ENCODE measurements around the gene PAOX.
"Not testable (repeated sequence)": the region's sequence is repeated elsewhere in the genome, so short reads cannot be mapped to it uniquely, and the experiment has no call there.

The PAOX gene

GRCh38 chr10:133411523-133412380 lies 32.7 kb downstream of the PAOX start:
- no peak for DNase-seq

DNA sequence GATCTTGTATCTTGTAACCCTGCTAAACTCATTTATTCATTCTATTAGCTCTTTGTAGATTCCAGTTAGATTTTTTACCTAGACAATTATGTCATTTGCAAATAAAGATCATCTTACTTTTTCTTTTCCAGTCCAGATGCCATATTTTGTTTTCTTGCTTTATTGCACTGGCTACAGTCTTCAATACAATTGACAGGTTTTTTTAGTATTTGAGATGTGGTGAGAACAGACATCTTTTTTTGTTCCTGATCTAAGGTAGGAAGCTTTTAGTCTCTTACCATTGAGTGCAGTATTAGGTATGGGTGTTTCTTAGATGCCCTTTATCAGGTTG lies 33.3 kb downstream of the PAOX start:
- no peak for DNase-seq

GRCh38 chr10:133414401-133414800 lies 35.3 kb downstream of the PAOX start:
- not testable (repeated sequence) for DNase-seq

- no peak for DNase-seq
These were observed 36.7 kb downstream of the PAOX start for GRCh38 chr10:133415752-133416151.

DNA sequence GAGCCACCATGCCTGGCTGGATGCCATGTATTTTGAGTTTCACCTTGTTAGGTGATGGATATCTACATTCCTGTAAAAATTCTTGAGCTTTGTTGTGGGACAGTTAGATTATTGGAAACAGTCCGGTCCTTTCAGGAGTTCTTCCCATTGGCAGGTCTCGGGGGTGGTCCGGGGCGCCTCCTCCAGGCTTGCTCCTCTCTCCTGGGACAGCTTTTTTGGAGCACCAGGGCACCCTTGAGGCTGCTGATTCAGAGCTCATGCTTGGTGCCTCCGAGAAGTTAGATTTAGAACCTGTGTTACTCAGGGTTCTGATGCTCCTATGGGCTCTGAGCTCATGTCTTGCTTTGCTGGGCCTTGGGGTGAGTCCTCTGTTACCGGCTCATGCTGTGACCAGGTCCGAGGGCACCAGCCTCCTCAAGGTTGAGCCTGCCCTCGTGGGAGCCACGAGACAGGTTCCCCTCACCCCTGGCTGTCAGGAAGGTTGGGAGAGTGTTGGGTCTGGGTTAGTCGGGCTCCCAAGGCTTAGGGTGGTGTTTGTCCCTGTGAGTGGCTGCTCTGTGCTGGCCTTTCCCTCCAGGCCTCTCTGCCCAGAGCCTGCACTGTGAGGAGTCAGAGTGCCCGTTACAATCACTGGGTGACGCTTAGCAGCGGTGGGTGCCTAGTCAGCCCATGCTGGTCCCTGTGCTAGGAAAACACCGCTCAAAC lies 39.4 kb downstream of the PAOX start:
- no peak for DNase-seq

DNA sequence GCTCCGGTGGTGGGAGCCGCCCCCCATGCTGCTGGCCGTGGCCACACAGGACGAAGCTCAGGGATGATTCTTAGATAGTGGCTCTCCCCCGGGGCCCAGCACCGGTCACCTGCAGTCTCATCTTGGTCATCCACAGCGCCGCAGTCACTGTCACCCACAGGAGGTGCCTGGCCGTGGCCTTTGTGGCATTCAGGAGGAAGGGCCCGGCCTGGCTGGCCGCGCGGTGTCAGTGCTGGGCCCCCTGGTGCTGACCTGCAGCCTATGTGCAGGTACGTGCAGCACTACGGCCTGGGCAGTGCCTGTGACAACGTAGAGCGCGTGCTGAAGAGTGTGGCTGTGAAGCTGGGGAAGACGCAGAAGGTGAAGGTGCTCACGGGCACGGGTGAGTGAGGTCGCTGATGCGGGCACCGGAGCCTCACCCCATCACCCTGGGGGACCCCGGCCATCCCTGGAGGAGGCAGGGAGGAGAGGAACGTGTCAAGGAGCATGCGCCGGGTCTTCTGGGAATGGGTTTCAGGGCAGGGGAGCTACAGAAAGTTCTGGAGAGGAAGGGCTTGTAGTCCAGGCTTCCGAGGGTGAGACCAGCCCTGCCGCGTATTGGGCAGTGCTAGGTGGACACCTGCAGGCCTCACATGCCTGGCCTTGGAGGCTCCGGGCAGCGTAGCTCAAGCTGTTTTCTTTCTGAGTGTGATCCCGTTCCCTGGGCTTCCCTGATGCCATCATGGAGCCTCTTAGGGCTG lies 40.3 kb downstream of the PAOX start:
- DNase-seq: no peak

GRCh38 chr10:133420028-133420427 lies 41.0 kb downstream of the PAOX start:
- DNase-seq: no peak

DNA sequence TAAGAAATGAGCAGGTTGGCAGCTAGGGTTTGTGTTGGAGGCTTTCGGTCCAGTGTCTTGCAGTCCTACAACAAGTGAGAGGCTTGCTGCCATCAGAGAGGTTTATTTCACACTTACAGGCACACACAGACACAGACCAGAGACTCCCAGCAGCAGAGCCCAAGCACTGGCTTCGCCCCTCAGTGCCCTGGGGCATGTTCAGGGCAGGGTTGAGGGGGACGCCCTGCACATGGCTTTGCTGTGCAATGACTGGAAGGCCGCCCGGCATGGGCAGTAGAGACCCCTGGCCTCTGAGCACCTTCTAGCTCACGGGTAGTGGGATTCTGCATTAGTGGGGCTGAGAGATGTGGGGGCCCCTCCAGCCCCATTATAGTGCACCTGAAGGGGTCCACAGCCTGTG lies 41.5 kb downstream of the PAOX start:
- no peak for DNase-seq

DNA sequence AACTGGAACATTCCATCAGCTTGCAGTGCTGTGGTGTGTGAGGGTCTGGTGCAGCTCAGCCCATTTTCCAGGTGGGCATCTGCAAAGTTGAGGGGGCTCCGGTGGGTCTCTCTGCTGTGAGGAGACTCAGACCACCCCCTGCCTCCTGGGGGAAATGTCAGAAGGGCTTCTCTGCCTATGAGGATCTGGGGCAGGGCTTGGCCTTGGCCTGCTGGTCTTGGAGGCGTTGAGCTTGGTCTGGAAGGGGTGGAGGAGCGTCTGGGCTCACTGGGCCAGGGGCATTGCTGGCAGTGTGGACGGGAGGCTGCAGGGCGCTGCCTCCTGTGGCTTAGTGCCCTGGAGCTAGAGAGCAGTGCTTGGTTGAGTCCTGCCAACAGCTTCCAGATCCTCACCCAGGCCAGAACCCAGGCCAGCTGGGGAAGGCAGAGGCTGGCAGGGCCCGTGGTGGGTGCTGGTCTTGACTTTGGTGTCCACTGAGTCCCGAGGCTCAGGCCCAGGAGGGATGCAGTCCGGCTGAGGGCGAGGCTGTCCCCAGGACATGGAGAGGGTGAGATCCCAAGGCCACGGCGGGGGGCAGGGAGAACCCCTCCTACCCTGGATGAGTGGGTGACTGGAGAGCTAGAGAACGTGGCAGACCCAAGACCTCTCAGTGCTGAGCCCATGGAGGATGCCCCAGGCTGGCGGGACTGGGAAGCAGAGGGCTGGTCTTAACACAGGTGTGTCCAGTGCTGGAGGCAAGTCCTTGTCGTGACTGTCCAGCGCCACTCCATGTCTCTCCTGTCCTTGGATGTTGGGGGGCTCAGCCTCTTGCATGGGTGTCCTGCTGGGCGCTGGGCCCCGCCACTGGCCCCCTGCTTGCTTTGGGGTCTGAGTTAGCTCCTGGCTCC lies 42.5 kb downstream of the PAOX start:
- DNase-seq: peak; percentile 48

DNA sequence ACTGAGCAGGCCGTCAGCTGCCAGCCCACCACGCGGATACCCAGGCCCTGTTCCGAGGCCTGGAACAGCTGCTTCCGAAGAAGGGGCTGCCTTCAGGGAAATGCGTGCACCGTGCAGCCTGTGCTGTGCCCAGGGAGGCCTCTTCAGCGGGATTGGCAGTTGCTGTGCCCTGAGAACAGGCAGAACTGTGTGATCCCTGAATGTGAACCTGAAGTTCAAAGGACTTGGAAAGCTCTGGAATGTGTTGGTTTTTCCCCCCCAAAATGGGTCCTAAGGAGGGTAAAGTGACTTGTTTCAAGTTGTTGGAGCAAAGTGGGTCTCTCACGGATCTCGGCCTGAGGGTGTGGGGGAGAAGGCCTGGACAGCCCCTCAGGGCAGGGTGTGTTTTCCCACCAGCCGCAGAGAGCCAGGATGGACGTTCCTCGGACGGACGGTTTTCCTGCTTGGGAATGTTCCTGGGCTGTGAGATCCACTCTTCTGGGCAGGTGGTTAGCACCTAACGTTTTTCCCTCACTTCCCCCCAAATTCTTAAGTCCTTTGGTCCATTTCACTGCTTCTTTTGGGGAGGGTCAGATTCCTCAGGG lies 43.3 kb downstream of the PAOX start:
- peak; percentile 54 for DNase-seq

DNA sequence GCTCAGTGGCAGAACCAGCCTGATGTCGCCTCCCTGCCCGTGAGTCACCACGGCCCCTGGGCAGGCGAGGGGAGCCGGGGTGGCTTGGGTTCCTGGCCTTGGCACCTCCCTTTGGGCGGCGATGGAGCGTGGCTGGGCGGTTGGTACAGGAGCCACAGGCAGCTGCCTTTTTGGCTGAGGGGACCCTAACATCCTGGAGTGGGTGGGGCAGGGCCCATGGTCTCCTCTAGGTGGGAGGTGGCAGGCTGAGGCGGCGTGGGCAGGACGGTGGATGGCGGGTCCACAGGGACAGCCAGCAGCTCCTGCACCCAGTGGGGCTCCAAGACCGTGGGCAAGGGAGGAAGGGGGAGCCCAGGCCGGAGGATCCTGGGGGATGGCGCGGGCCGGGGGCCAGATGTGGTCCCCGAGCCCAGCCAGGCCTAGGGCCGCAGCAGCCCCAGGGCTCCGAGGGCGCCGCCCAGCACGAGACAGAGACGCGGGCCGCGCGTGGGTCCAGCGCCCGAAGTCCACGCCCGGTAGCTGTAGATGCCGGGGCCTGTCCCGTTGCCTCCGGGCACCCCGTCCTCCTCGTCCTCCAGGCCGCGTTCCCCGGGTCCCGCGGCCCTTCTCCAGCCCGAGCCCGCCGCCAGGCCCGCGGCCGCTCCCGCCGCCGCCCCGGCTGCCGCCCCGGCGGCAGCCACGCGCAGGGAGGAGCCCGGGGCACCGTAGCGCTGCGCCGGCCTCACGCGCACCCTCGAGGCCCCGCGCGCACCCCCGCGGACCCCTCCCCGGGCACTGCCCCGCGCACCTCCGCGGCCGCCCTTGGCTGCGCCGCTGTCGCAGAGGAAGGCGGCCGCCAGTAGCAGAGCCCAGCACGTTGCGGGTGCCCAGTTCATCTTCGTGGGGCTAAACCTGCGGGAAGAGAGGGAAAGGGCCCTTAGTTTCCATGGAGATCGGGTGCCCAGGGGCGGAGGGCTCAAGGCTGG lies 44.0 kb downstream of the PAOX start:
- peak; percentile 51 for DNase-seq

DNA sequence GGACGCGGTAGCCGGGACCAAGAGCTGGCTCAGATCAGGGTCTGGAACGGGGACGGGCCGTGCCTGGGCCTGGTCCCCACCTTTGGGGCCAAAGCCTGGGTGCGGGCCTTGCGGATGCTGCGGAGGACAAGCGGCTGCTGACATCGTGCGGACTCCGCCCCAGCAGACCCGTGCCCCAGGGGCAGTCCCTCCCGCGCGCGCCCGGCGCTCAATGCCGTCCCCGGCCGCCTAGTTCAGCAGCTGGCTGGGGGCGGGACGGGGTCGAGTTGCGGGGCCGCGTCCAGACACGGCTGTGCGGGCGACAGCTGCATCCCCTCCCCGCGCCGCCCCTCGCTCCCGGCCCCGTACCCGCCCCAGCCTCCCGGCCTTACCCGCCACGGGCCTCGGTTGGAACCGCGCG lies 45.0 kb downstream of the PAOX start:
- DNase-seq: not testable (repeated sequence)

- DNase-seq: not testable (repeated sequence)
These were observed 45.5 kb downstream of the PAOX start, which contains the start of gene SPRN for GRCh38 chr10:133424601-133425000. SPRN (minus strand) TSS chr10:133424625; CDS start chr10:133423681, 944 bp downstream.

DNA sequence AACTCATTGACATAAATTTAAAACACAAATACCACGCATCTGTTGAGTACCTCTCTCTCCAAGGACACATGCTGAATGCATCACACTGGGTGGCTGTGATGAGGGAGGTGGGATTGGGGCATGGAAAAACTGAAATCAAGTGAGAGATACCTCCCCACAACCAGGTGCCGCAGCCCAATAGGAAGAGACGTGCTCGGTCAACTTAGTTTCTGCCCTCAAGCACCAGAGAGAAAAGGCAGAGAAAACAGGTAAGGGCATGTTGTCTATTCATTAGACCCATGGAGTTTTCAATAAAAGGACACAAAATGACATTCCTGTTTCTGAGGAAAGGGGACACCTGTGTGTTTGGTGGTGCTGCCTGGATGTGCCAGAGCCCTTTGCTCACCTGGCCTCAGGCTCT lies 50.5 kb downstream of the PAOX start:
- DNase-seq: not testable (repeated sequence)

DNA sequence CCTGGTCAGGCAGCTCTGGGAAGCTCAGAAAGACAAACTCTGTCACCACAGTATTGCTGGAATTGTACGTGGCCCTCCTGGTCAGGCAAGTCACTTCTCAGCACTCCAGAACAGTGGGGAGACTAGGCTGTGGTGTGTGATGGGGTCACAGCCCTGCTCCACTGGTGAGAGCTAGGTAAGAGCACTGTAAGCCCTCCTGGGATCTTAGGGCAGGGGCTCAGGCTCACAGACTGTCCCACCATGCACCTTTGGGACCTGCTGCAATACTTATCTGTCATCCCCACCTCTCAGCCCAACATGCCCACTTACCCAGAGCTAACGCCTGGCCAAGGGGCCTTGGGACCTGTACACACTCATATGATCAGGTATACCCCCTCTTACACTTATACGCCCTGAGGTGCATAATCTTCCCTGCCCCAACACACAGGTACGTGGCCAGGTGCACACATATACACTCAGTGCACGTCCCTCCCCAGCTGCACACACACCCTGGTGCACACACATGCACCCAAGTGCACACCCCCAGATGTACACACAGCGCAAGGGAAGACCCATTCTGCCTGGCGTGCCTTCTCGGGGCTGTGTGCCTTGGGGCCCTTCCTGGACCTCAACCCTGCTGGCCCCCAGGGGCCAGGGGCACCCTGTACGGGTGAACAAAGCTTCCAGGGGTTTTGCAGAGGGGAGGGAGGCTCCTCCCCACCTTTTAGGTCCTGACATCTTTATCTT lies 53.0 kb downstream of the PAOX start:
- not testable (repeated sequence) for DNase-seq

DNA sequence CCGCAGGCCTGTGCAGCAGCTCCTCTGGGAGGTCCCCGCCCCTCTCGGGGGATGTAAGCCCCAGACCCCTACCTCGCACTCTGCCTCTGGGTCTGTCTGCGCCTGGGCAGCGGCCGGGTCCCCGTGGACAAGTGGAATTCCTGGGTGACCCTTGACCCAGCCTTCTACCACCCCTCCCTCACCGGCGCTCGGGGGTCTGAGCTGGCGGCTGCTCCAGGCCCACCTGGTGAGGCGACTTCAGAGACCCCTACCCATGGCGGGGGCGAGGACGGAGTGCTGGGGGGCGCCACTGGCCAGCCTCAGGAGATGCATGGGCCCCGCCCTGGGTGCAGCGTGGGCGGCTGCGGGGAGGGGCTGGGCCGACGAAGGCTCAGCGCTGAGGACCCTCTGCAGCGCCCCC lies 53.7 kb downstream of the PAOX start:
- not testable (repeated sequence) for DNase-seq

GRCh38 chr10:133438711-133439273 lies 59.7 kb downstream of the PAOX start:
- DNase-seq: peak; percentile 44

DNA sequence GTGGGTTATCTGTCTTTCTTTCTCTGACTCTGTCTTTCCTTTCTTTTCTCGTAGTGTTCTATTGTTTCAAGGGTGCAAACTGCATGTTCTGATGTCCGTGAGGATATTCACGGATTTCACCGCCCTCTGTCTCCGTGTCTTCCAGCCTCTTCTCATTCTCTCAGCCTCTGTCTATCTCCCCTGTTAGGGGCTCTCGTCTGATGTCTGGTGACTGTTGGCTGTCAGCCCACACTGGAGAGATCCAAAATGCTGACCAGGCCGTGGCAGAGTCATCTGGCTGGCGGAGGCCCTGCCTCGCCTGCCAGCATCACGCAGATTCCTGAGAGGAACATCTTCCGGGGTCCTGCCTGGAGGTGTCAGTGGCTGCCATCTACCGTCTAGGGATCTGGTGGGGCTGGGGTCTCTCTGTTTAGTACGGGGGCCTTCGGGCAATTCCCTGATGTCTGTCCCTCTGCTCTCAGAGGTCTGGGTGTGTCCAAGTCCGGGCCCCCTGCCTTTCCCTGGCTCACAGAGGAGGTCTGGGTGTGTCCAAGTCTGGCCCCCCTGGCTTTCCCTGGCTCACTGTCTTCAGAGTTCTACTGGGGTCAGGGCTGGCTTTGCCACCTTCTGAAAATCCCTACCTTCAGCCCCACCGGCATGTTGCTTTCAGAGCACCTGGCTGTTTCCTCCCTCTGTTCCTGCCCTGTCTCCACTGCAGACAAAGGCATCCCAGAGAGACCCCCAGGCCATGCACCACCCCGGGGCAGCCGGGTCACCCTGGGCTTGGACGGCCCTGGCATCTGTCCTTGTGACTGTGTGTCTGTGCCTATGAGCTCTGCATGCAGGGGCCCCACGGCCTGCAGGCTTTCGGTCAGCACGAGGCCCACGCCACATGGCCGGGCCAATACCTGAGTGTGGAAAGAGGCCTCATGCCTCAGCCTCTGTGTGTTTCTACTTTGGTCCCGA lies 60.7 kb downstream of the PAOX start:
- no peak for DNase-seq

Measured in islet precursor cell (in vitro differentiated cells).